HG03175 (cell line): ENCODE data around the gene LRRK2.

ENCODE experiments used
- ATAC-seq: cut with Tn5 transposase; IDR thresholded peaks from one replicate; pipeline ENCODE4 v1.9.1; 2021; ENCODE audit warnings: mild to moderate bottlenecking, moderate library complexity; ENCODE audit not compliant: unreplicated experiment

Gene LRRK2

GRCh38 chr12:40312196-40312595 is 87.4 kb downstream of the LRRK2 start:
- ATAC-seq: no peak

GRCh38 chr12:40312982-40313576 is 88.3 kb downstream of the LRRK2 start:
- no peak for ATAC-seq

GRCh38 chr12:40313928-40314327 is 89.1 kb downstream of the LRRK2 start:
- peak; percentile 86 for ATAC-seq

GRCh38 chr12:40314927-40315326 is 90.1 kb downstream of the LRRK2 start:
- no peak for ATAC-seq

- no peak for ATAC-seq
Measured at GRCh38 chr12:40315375-40315774, 90.6 kb downstream of the LRRK2 start.

- ATAC-seq: no peak
Measured at GRCh38 chr12:40324261-40324660, 99.5 kb downstream of the LRRK2 start.

- peak; percentile 95 for ATAC-seq
Measured at GRCh38 chr12:40325349-40325960, 100.7 kb downstream of the LRRK2 start.

- no peak for ATAC-seq
Measured at GRCh38 chr12:40327535-40327934, 102.7 kb downstream of the LRRK2 start.

- ATAC-seq: no peak
Measured at GRCh38 chr12:40330180-40330579, 105.4 kb downstream of the LRRK2 start.

- ATAC-seq: no peak
Measured at GRCh38 chr12:40331886-40332285, 107.1 kb downstream of the LRRK2 start.

GRCh38 chr12:40335991-40336390 is 111.2 kb downstream of the LRRK2 start:
- no peak for ATAC-seq

- ATAC-seq: peak; percentile 59
Measured at GRCh38 chr12:40336573-40337199, 111.9 kb downstream of the LRRK2 start.

GRCh38 chr12:40338071-40338470 is 113.3 kb downstream of the LRRK2 start:
- ATAC-seq: no peak

GRCh38 chr12:40338621-40339020 is 113.8 kb downstream of the LRRK2 start:
- ATAC-seq: no peak

GRCh38 chr12:40342010-40342409 is 117.2 kb downstream of the LRRK2 start:
- peak; percentile 87 for ATAC-seq

GRCh38 chr12:40343124-40343523 is 118.3 kb downstream of the LRRK2 start:
- no peak for ATAC-seq

GRCh38 chr12:40344312-40344711 is 119.5 kb downstream of the LRRK2 start:
- ATAC-seq: no peak

- ATAC-seq: no peak
Measured at GRCh38 chr12:40351976-40352375, 127.2 kb downstream of the LRRK2 start.

GRCh38 chr12:40375076-40375475 is 150.3 kb downstream of the LRRK2 start:
- ATAC-seq: no peak

- peak; percentile 68 for ATAC-seq
Measured at GRCh38 chr12:40376533-40377267, 151.9 kb downstream of the LRRK2 start.

GRCh38 chr12:40378691-40379090 is 153.9 kb downstream of the LRRK2 start:
- no peak for ATAC-seq

GRCh38 chr12:40382217-40382616 is 157.4 kb downstream of the LRRK2 start:
- ATAC-seq: peak; percentile 74
